Duodenal mucosa (tissue), 2 donors: ENCODE measurements around the gene ACVR2B.

ENCODE experiments used
- H3K27ac ChIP-seq: one replicate; pipeline ENCODE4 v1.7.0; 2013; ENCODE audit warnings: low read depth, low read length
- H3K27me3 ChIP-seq, 2 donors: one replicate each; pipeline ENCODE4 v1.7.0; 2013; ENCODE audit warnings: low read length in 2 of 2, control low read depth in 1 of 2; ENCODE audit not compliant: insufficient read depth in 2 of 2, control insufficient read depth in 1 of 2
- H3K36me3 ChIP-seq, 2 donors: one replicate each; pipeline ENCODE4 v1.7.0; 2013; ENCODE audit warnings: low read length in 2 of 2, control low read depth in 1 of 2; ENCODE audit not compliant: insufficient read depth in 2 of 2, control insufficient read depth in 1 of 2
- H3K4me1 ChIP-seq, 2 donors: one replicate each; pipeline ENCODE4 v1.7.0; 2013; ENCODE audit warnings: low read length in 2 of 2, control low read depth in 1 of 2; ENCODE audit not compliant: insufficient read depth in 2 of 2, control insufficient read depth in 1 of 2
- H3K4me3 ChIP-seq, 2 donors: one replicate each; pipeline ENCODE4 v1.7.0; 2013; ENCODE audit warnings: low read length in 2 of 2, low read depth in 1 of 2
- H3K9ac ChIP-seq, 2 donors: one replicate each; pipeline ENCODE4 v1.7.0; 2013; ENCODE audit warnings: low read length in 2 of 2, low read depth in 1 of 2
- H3K9me3 ChIP-seq, 2 donors: one replicate each; pipeline ENCODE4 v1.7.0; 2013; ENCODE audit warnings: low read length in 2 of 2, control low read depth in 1 of 2; ENCODE audit not compliant: control insufficient read depth in 1 of 2

ACVR2B gene

DNA sequence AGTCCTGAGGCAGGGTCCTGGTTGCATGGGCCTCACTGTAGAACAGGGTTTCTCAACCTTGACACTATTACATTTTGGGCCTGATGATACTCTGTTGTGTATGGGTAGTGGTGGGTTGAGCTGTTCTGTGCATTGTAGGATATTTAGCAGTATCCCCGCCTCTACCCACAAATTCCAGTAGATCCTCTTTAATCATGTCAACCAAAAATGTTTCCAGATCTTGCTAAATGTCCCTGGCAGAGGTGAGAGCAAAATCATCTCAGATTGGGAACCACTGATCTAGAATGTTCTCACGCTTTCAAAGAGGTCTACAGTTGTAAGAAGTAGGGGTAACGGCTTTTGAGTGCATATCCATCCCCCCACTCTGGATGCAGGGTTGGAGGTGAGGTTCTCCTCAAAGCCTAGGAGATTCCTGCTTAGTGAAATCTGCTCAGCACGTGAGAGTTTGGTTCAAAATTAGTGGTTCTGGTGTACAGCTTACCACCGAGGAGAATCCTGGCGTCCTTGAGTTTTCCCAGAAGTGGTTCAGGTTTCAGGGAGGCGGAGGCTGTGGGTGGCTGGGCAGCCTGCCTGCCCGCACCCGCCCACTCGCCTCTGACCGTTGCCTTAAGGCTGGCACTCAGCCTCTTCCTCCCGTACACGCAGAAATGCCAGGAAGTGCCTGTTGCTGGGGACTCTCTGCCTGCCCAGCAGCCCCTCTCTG lies 5.3 kb downstream of the ACVR2B start:
- H3K27ac ChIP-seq, result no peak overlapping the region

DNA sequence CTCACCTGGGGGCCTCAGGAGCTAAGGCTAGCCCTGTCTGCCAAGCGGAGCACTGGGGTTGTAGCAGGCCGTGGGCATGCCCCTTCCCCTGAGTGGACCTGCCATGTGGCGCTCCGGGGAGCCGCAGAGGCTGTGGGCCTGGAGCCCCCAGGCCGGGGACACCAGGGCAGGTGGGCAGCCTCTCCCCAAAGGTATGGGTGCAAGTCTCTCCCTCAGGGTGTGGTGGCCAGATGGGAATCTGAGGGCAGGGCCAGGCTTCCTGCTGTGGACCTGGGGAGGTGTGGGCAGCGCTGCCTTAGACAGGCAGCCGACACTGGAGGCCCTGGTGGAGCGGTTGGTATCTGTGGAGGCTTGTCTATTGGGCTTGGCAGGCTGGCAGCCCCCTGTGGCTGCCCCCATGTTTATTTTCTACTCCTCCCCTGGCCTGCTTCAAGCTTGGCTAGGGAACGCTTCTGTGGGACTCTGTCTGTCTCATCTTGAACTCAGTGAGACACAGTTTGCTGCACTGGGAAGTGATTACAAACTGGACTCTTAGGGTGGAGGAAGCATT lies 5.9 kb downstream of the ACVR2B start:
- Histone ChIP-seq H3K9me3 (no peaks in the 10 kb centered on the region), H3K27me3 (no peaks in the 10 kb centered on the region), H3K4me1 (peaks cover 31 to 48% of the 10 kb centered on the region in 2 donors), H3K27ac (no peak overlapping the region), H3K9ac (peak overlapping the region; percentile 6 to 45), H3K36me3 (no peaks in the 10 kb centered on the region), H3K4me3 (peak overlapping the region; percentile 19 to 44)

More for the DNA sequence above, 5.3 kb downstream of the ACVR2B start:
- no peaks in the 10 kb centered on the region for H3K9me3 ChIP-seq
- peak overlapping the region; percentile 6 to 45 for H3K9ac ChIP-seq
- no peaks in the 10 kb centered on the region for H3K27me3 ChIP-seq
- peaks cover 31 to 49% of the 10 kb centered on the region in 2 donors for H3K4me1 ChIP-seq
- H3K36me3 ChIP-seq, result no peaks in the 10 kb centered on the region
- H3K4me3 ChIP-seq, result peak overlapping the region; percentile 19 to 44

DNA sequence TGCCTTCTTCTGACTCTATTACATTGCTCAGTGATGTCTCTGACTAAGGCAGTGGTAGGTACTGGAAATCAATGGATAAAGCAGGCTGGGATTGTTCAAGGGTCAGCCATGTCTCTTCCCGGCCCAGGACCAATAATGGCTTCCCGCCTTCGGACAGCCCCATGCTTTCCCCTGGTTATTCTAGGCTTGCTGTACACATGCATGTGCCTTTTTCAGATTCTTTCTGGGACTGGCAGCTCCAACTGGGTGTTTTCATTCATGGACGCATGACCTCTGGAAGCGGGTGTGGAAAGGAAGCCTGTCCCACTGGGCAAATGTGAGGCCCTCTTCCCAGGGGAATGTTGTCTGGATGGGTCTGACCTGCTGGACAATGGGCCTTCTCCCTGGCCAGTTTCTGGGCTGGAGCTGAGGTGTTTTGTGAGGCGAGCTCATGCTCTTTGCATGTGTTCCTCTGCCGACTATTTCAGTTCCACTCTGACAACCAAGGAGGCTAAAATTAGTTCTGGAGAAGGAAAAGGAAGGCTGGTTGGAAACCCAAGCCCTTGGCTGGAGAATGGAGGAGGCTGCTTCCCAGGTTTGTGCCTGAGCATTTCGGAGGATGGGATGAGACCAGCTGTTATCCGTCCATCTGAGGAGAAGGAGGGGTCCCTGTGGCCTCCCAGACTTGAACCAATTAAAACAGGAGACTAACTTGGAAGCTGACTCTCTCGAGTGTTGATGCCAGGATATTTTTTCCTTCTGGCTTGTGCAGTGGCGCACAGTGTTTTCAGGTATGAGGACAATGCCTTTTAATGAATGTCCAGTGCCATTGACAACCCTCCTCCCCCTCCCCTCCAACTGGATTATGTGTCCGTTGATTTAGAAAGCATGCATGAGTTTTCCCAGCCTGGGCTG lies 6.9 kb downstream of the ACVR2B start:
- H3K4me3 ChIP-seq, result peak overlapping the region in 1 of 2 donors; percentile 23
- H3K9me3 ChIP-seq, result no peaks in the 10 kb centered on the region
- H3K4me1 ChIP-seq, result peaks cover 31 to 40% of the 10 kb centered on the region in 2 donors
- H3K36me3 ChIP-seq, result no peaks in the 10 kb centered on the region
- H3K9ac ChIP-seq, result no peak overlapping the region
- H3K27ac ChIP-seq, result no peak overlapping the region
- no peaks in the 10 kb centered on the region for H3K27me3 ChIP-seq

DNA sequence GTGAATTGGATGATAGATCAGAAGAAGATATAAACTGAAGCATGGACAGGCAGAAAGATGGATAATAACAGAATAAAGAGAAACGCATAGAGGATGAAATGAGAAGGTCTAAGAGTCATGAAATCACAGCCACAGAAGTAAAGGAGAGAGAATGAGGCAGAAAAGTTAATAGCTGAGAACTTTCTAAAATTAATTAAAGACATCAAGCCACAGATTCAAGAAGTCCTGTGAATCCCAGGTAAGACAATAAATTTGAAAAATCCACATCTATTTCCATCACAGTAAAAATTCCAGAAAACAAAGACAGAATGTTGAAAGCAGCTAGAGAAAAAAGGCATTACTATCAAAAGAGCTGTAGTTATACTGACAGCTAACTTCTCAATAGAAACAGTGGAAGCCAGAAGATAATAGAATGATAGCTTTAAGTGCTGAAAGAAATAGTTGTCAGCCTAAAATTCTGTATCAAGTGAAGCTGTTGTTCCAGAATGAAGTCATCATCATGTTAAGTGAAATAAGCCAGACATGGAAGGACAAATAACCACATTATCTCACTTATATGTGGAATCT lies 12.0 kb downstream of the ACVR2B start:
- Histone ChIP-seq H3K9me3 (peaks cover 3% of the 10 kb centered on the region in 2 donors), H3K36me3 (no peaks in the 10 kb centered on the region), H3K4me3 (no peak overlapping the region), H3K27me3 (no peaks in the 10 kb centered on the region), H3K27ac (no peak overlapping the region), H3K4me1 (peaks cover 9 to 13% of the 10 kb centered on the region in 2 donors), H3K9ac (no peak overlapping the region)

DNA sequence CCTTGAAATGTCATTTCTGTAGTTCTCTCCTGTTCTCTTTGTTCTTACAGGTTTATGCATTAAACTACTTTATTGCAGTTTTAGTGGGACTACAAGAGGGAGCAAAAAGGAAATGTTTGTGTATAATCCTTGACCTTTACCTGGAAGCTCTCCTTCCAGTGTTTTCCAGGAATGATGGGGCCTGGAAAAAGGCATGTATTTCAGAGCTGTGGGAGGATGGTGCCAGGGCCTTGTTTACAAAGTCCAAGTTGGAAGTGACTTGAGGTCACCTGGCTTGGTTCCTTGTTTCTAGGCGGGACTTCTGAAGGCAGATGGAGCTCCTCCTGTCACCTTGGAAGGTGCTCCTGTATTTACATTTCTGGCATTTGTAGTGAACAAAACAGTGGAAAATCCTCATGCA lies 15.1 kb downstream of the ACVR2B start:
- Histone ChIP-seq H3K9ac (no peak overlapping the region), H3K4me3 (no peak overlapping the region), H3K9me3 (peaks cover 3% of the 10 kb centered on the region in 2 donors), H3K36me3 (no peaks in the 10 kb centered on the region), H3K27ac (no peak overlapping the region), H3K27me3 (no peaks in the 10 kb centered on the region), H3K4me1 (peaks cover 18 to 27% of the 10 kb centered on the region in 2 donors)

DNA sequence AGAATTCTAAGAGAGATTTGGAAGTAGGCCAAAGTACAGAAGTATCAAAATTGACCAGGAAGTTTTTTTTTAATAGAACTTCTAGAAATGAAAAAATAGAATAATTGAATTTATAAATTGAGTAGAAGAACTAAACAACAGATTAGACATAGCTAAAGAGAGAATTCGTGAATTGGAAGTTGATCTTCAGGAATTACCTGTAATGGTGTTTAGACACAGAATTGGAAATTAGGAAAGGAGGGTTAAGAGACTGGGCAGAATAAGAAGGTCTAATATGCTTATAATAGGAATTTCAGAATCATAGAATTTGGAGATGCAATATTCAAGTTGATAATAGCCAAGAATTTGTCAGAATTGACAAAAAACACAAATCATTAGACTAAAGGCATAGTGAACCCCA lies 16.2 kb downstream of the ACVR2B start:
- H3K27me3 ChIP-seq, result no peaks in the 10 kb centered on the region
- H3K27ac ChIP-seq, result no peak overlapping the region
- H3K4me3 ChIP-seq, result no peak overlapping the region

DNA sequence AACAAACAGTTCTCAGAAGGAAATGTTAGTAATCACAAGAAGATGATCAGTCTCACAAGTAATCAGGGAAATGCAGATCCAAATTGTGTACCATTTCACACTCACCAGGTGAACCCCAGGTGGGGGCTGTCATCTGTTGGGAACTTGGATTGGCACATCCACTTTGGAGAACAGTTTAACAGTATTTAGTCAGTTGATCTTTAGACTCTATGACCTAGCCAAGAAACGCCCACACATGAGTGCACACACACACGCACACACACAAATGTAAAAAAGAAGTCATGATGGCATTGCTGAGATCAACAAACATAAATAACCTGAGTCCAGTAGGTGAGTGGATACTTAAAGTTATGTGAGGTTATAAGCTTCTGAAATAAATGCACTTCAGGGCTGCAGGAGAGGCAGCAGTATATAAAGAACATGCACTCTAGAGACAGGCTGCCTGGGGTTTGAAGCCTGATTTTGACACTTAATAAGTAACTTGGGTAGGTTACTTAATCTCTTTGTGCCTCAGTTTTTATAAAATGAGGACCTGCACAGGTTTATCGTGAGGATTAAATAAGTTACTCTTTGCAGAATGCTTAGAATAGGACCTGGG lies 17.7 kb downstream of the ACVR2B start:
- Histone ChIP-seq H3K36me3 (no peaks in the 10 kb centered on the region), H3K4me3 (no peak overlapping the region), H3K4me1 (peaks cover 18 to 27% of the 10 kb centered on the region in 2 donors), H3K9me3 (peaks cover 3% of the 10 kb centered on the region in 2 donors), H3K9ac (no peak overlapping the region), H3K27ac (no peak overlapping the region), H3K27me3 (no peaks in the 10 kb centered on the region)

More for the DNA sequence above, 16.2 kb downstream of the ACVR2B start:
- Histone ChIP-seq H3K4me1 (peaks cover 18 to 27% of the 10 kb centered on the region in 2 donors), H3K9me3 (peaks cover 3% of the 10 kb centered on the region in 2 donors), H3K36me3 (no peaks in the 10 kb centered on the region), H3K9ac (no peak overlapping the region)

DNA sequence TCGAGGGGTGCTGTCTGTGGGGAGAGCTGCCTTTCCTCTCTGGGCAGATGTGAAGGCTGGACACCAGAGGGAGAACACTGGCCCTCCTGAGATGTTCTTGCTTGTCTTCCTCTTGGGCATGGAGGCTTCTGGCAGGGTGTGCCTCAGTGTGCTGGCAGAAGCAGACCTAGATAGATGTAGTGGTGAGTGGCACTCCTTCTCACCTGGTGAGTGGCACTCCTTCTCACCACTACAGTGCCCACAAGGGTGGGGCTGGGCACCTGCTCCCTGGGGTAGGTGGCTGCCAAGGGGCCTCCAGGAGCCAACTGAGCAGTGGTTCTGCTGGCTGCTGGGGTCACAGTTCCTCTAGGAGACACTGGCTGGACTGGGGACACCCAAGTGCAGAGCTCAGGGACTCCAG lies 18.7 kb downstream of the ACVR2B start:
- H3K4me3 ChIP-seq, result no peak overlapping the region
- no peak overlapping the region for H3K9ac ChIP-seq
- H3K9me3 ChIP-seq, result peaks cover 3% of the 10 kb centered on the region in 2 donors
- no peak overlapping the region for H3K27ac ChIP-seq
- no peaks in the 10 kb centered on the region for H3K36me3 ChIP-seq
- H3K4me1 ChIP-seq, result peaks cover 18 to 27% of the 10 kb centered on the region in 2 donors
- H3K27me3 ChIP-seq, result no peaks in the 10 kb centered on the region

DNA sequence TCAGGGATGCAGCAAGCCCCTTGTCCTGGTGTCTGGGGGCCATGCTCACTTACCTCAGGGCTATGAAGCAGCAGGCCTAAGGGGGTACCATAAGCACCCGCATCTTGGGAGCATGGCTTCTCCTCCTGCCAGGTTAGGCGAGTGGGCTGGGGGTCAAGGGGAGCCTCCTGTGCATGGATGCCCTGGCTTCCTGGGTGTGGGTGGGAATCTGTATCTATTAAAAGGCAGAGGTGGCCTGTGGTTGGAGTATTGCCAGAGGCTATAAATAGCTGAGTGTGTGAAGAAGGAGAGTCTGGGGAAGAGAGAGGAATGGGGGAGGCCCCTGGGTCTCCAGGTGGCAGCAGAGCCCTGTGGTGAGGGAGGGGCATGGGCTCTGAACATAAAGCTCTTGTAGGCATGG lies 19.5 kb downstream of the ACVR2B start:
- peaks cover 16 to 26% of the 10 kb centered on the region in 2 donors for H3K4me1 ChIP-seq
- no peak overlapping the region for H3K4me3 ChIP-seq
- H3K27ac ChIP-seq, result no peak overlapping the region
- H3K9me3 ChIP-seq, result peaks cover 3% of the 10 kb centered on the region in 2 donors
- no peaks in the 10 kb centered on the region for H3K27me3 ChIP-seq
- no peaks in the 10 kb centered on the region for H3K36me3 ChIP-seq
- no peak overlapping the region for H3K9ac ChIP-seq
